Measurements from ENCODE around the gene TPSG1.
"Not testable (repeated sequence)": the region's sequence is repeated elsewhere in the genome, so short reads cannot be mapped to it uniquely, and the experiment has no call there.

The TPSG1 gene

GRCh38 chr16:1215574-1216295 lies 9.3 kb downstream of the TPSG1 start:
- DNase-seq (ENCODE audit: low read depth in 2 of 2): no peak

- no peak for DNase-seq (ENCODE audit: low read depth in 2 of 2)
Measured at GRCh38 chr16:1214719-1215118, 10.3 kb downstream of the TPSG1 start.

GRCh38 chr16:1213796-1214372 lies 11.2 kb downstream of the TPSG1 start:
- DNase-seq (ENCODE audit: low read depth in 2 of 2): no peak

GRCh38 chr16:1213231-1213630 lies 11.8 kb downstream of the TPSG1 start:
- no peak for DNase-seq (ENCODE audit: low read depth in 2 of 2)

- no peak for DNase-seq (ENCODE audit: low read depth in 2 of 2)
Measured at GRCh38 chr16:1212616-1213194, 12.4 kb downstream of the TPSG1 start.

GRCh38 chr16:1211451-1212268 lies 13.4 kb downstream of the TPSG1 start:
- DNase-seq (ENCODE audit: low read depth in 2 of 2): no peak

GRCh38 chr16:1210461-1210860 lies 14.6 kb downstream of the TPSG1 start:
- no peak for DNase-seq (ENCODE audit: low read depth in 2 of 2)

GRCh38 chr16:1209081-1209480 lies 16.0 kb downstream of the TPSG1 start:
- DNase-seq (ENCODE audit: low read depth in 2 of 2): no peak

- DNase-seq (ENCODE audit: low read depth in 2 of 2): no peak
Measured at GRCh38 chr16:1208239-1208830, 16.7 kb downstream of the TPSG1 start.

GRCh38 chr16:1206786-1207185 lies 18.3 kb downstream of the TPSG1 start:
- no peak for DNase-seq (ENCODE audit: low read depth in 2 of 2)

GRCh38 chr16:1206326-1206725 lies 18.7 kb downstream of the TPSG1 start:
- DNase-seq (ENCODE audit: low read depth in 2 of 2): no peak

GRCh38 chr16:1204933-1205332 lies 20.1 kb downstream of the TPSG1 start:
- no peak for DNase-seq (ENCODE audit: low read depth in 2 of 2)

GRCh38 chr16:1202274-1202673 lies 22.8 kb downstream of the TPSG1 start:
- DNase-seq (ENCODE audit: low read depth in 2 of 2): no peak

- DNase-seq (ENCODE audit: low read depth in 2 of 2): no peak
Measured at GRCh38 chr16:1201444-1201843, 23.6 kb downstream of the TPSG1 start.

- DNase-seq (ENCODE audit: low read depth in 2 of 2): no peak
Measured at GRCh38 chr16:1200014-1200627, 24.9 kb downstream of the TPSG1 start.

GRCh38 chr16:1199347-1200013 lies 25.6 kb downstream of the TPSG1 start:
- DNase-seq (ENCODE audit: low read depth in 2 of 2): no peak

GRCh38 chr16:1198671-1199346 lies 26.3 kb downstream of the TPSG1 start:
- not testable (repeated sequence) for DNase-seq (ENCODE audit: low read depth in 2 of 2)

- DNase-seq (ENCODE audit: low read depth in 2 of 2): no peak
Measured at GRCh38 chr16:1198194-1198593, 26.9 kb downstream of the TPSG1 start.

GRCh38 chr16:1197237-1197866 lies 27.7 kb downstream of the TPSG1 start:
- DNase-seq (ENCODE audit: low read depth in 2 of 2): no peak

GRCh38 chr16:1196494-1196893 lies 28.6 kb downstream of the TPSG1 start:
- DNase-seq (ENCODE audit: low read depth in 2 of 2): no peak

Data from stimulated activated CD4-positive, alpha-beta T cell treated with anti-CD3 and anti-CD28 coated beads, Interleukin-12 subunit alpha, Interleukin-12 subunit beta, amount 100 ng/mL, for 24 hours (primary cell).